NCI-H187 (cell line): ENCODE data around the gene FIBIN.

Experiments used
- DNase-seq, 2 experiments: peaks; one replicate each; lab custom pipeline; 2025; lab: John Stamatoyannopoulos, UW

The FIBIN gene

GRCh38 chr11:27022659-27023251 lies 28.8 kb downstream of the FIBIN start:
- DNase-seq = no peak

GRCh38 chr11:27024865-27025264 lies 31.0 kb downstream of the FIBIN start:
- no peak for DNase-seq

GRCh38 chr11:27025312-27025955 lies 31.5 kb downstream of the FIBIN start:
- DNase-seq = no peak

- DNase-seq = no peak
Observed at GRCh38 chr11:27025957-27026733, 32.2 kb downstream of the FIBIN start.

- no peak for DNase-seq
Observed at GRCh38 chr11:27028561-27028965, 34.7 kb downstream of the FIBIN start.

GRCh38 chr11:27029966-27030365 lies 36.1 kb downstream of the FIBIN start:
- no peak for DNase-seq

GRCh38 chr11:27031754-27032153 lies 37.8 kb downstream of the FIBIN start:
- no peak for DNase-seq

- DNase-seq = no peak
Observed at GRCh38 chr11:27039873-27040272, 46.0 kb downstream of the FIBIN start.

GRCh38 chr11:27040302-27041115 lies 46.6 kb downstream of the FIBIN start, which contains the start of gene BBOX1:
BBOX1 (plus strand) TSS chr11:27040815; CDS start chr11:27055431, 14,616 bp downstream.
- DNase-seq = peak; percentile 15 to 20

- DNase-seq = no peak
Observed at GRCh38 chr11:27041141-27041899, 47.4 kb downstream of the FIBIN start.
